Gastroesophageal sphincter (tissue), 4 donors: ENCODE results near the gene OPCML. TPM values are rescaled to one million over a fixed set of nuclear protein-coding genes. Genes with fewer than 3 reads are reported as not detected.

ENCODE experiments used
- ATAC-seq: fragments of 150-250 bp; one replicate; pipeline ENCODE4 v1.9.1; 2016; ENCODE audit warnings: mild to moderate bottlenecking, moderate library complexity
- H3K27ac ChIP-seq, 4 donors: fragments of 200-600 bp; sonication (generic) in 3 of 4; 1 replicate in 3 of 4; 2 replicates in 1 of 4; pipeline ENCODE4 v1.5.1; 2016 to 2019
- H3K27me3 ChIP-seq: fragments of 200-600 bp; sonication (generic); one replicate; pipeline ENCODE4 v1.5.1; 2019
- H3K36me3 ChIP-seq, 2 donors: fragments of 200-600 bp; sonication (generic); one replicate each; pipeline ENCODE4 v1.5.1; 2019; ENCODE audit warnings: control low read depth in 1 of 2
- H3K4me1 ChIP-seq, 3 donors: fragments of 200-600 bp; sonication (generic); 1 replicate in 2 of 3; 2 replicates in 1 of 3; pipeline ENCODE4 v1.5.1; 2016 to 2019; ENCODE audit warnings: control low read depth in 2 of 3
- H3K4me3 ChIP-seq, 2 donors: fragments of 200-600 bp; sonication (generic); one replicate each; pipeline ENCODE4 v1.5.1; 2019; ENCODE audit warnings: mild to moderate bottlenecking in 1 of 2, moderate library complexity in 1 of 2
- H3K9me3 ChIP-seq, 3 donors: fragments of 200-600 bp; sonication (generic); one replicate each; pipeline ENCODE4 v1.5.1; 2017 to 2019; ENCODE audit warnings: control low read depth in 2 of 3
- CTCF ChIP-seq, 4 experiments: fragments of 200-600 bp in 2 of 4; fragments of 450-650 bp in 2 of 4; sonication (generic) in 1 of 4; IDR thresholded peaks; one replicate each; pipeline ENCODE4 v1.5.1; 2017 to 2019; ENCODE audit warnings: antibody characterized with exemption in 4 of 4, mild to moderate bottlenecking in 2 of 4, moderate library complexity in 2 of 4
- EP300 ChIP-seq: sonication (generic); formaldehyde crosslinking; IDR thresholded peaks from one replicate; pipeline ENCODE4 v1.6.1; 2017; ENCODE audit warnings: antibody characterized with exemption, mild to moderate bottlenecking
- POLR2A ChIP-seq, 2 donors: fragments of 450-650 bp; IDR thresholded peaks; one replicate each; pipeline ENCODE4 v1.6.1; 2017; ENCODE audit warnings: antibody characterized with exemption in 2 of 2, mild to moderate bottlenecking in 2 of 2, moderate library complexity in 1 of 2
- POLR2AphosphoS5 ChIP-seq: sonication (generic); formaldehyde crosslinking; IDR thresholded peaks from one replicate; pipeline ENCODE4 v1.6.1; 2017; ENCODE audit warnings: antibody characterized with exemption
- WGBS, 2 donors: methylation state at CpG; one replicate each; pipeline ENCODE4 v1.1.5; 2018; ENCODE audit warnings: low coverage in 1 of 2; 5-methylcytosine and 5-hydroxymethylcytosine counted together
- total RNA-seq, 4 donors: library from RNA; depleted of rRNA; stranded (reverse); fragments of >200 nt; gene quantifications; one replicate each; pipeline ENCODE4 v1.1.0, GENCODE V29; 2016

The OPCML gene
- total RNA-seq, 4 donors from 2014 or later, result 0.13 to 0.93 (median 0.33) TPM

GRCh38 chr11:132650969-132651720 is 881.2 kb downstream of the OPCML start:
- Histone ChIP-seq H3K9me3 (no peaks in the 10 kb centered on the region), H3K4me3 (no peak overlapping the region), H3K4me1 (no peaks in the 10 kb centered on the region), H3K36me3 (no peaks in the 10 kb centered on the region), H3K27ac (no peak overlapping the region), H3K27me3 (no peaks in the 10 kb centered on the region)
- no peak for TF ChIP-seq CTCF (IDR thresholded peaks at IDR 0.05)
- TF ChIP-seq POLR2A (IDR thresholded peaks at IDR 0.05), result no peak
- no peak for TF ChIP-seq POLR2AphosphoS5
- no peak for TF ChIP-seq EP300
- no peak for ATAC-seq
- WGBS, 2 donors, result 59 to 86% methylated on average over 12 of the region's 12 CpGs

- Histone ChIP-seq H3K4me3 (no peak overlapping the region), H3K27me3 (no peaks in the 10 kb centered on the region), H3K4me1 (no peaks in the 10 kb centered on the region), H3K27ac (no peak overlapping the region), H3K36me3 (no peaks in the 10 kb centered on the region), H3K9me3 (no peaks in the 10 kb centered on the region)
- WGBS, 2 donors, result 88 to 94% methylated on average over 9 of the region's 9 CpGs
- ATAC-seq, result no peak
- no peak for TF ChIP-seq POLR2AphosphoS5
- no peak for TF ChIP-seq POLR2A (IDR thresholded peaks at IDR 0.05)
- no peak for TF ChIP-seq CTCF (IDR thresholded peaks at IDR 0.05)
- no peak for TF ChIP-seq EP300
Measured at GRCh38 chr11:132649277-132649676, 883.0 kb downstream of the OPCML start.

- Histone ChIP-seq H3K27ac (no peak overlapping the region), H3K4me1 (no peaks in the 10 kb centered on the region), H3K36me3 (no peaks in the 10 kb centered on the region), H3K27me3 (no peaks in the 10 kb centered on the region), H3K9me3 (no peaks in the 10 kb centered on the region), H3K4me3 (no peak overlapping the region)
- ATAC-seq, result no peak
- 85% methylated on average over 7 to 8 of the region's 8 CpGs for WGBS, 2 donors
- TF ChIP-seq POLR2A (IDR thresholded peaks at IDR 0.05) (no peak), CTCF (IDR thresholded peaks at IDR 0.05) (no peak), EP300 (no peak), POLR2AphosphoS5 (no peak)
Measured at GRCh38 chr11:132648851-132649250, 883.5 kb downstream of the OPCML start.

- 54 to 70% methylated on average over 2 of the region's 2 CpGs for WGBS, 2 donors
- Histone ChIP-seq H3K4me1 (no peaks in the 10 kb centered on the region), H3K27ac (no peak overlapping the region), H3K27me3 (no peaks in the 10 kb centered on the region), H3K4me3 (no peak overlapping the region), H3K36me3 (no peaks in the 10 kb centered on the region), H3K9me3 (no peaks in the 10 kb centered on the region)
- ATAC-seq, result no peak
- no peak for TF ChIP-seq EP300
- TF ChIP-seq POLR2A (IDR thresholded peaks at IDR 0.05), result no peak
- no peak for TF ChIP-seq CTCF (IDR thresholded peaks at IDR 0.05)
- no peak for TF ChIP-seq POLR2AphosphoS5
Measured at GRCh38 chr11:132646890-132647289, 885.4 kb downstream of the OPCML start.
